HT1080 (cell line): Measurements from ENCODE around the gene RBMS3. TPM values are rescaled to one million over a fixed set of nuclear protein-coding genes. Genes with fewer than 3 reads are reported as not detected.
"Not testable (repeated sequence)": the region's sequence is repeated elsewhere in the genome, so short reads cannot be mapped to it uniquely, and the experiment has no call there.

Experiments
- DNase-seq: peaks from one replicate; pipeline ENCODE4 v3.0.0-alpha.2; 2015; ENCODE audit warnings: low read depth
- total RNA-seq: library from RNA; depleted of rRNA; stranded (reverse); fragments of >200 nt; shearing (Covaris generic); gene quantifications from 2 replicates; pipeline ENCODE4 v1.2.3, GENCODE V29; 2014

RBMS3 gene
- total RNA-seq, 1 experiment from 2014 or later, result 19.6 TPM

GRCh38 chr3:29665688-29666087, 384.8 kb downstream of the RBMS3 start:
- DNase-seq, result no peak

GRCh38 chr3:29668233-29668632, 387.4 kb downstream of the RBMS3 start:
- DNase-seq, result no peak

- no peak for DNase-seq
These were observed 387.9 kb downstream of the RBMS3 start for GRCh38 chr3:29668728-29669127.

- not testable (repeated sequence) for DNase-seq
These were observed 389.6 kb downstream of the RBMS3 start for GRCh38 chr3:29670476-29670875.

- DNase-seq, result no peak
These were observed 396.6 kb downstream of the RBMS3 start for GRCh38 chr3:29677421-29677820.

GRCh38 chr3:29679944-29680343, 399.1 kb downstream of the RBMS3 start:
- no peak for DNase-seq

GRCh38 chr3:29683018-29683993, 402.4 kb downstream of the RBMS3 start:
- peak; percentile 44 for DNase-seq

GRCh38 chr3:29686889-29687592, 406.2 kb downstream of the RBMS3 start:
- peak; percentile 56 for DNase-seq

GRCh38 chr3:29690686-29691353, 409.9 kb downstream of the RBMS3 start:
- no peak for DNase-seq

GRCh38 chr3:29693863-29694262, 413.0 kb downstream of the RBMS3 start:
- peak; percentile 92 for DNase-seq

GRCh38 chr3:29694331-29694730, 413.5 kb downstream of the RBMS3 start:
- DNase-seq, result no peak

- peak; percentile 91 for DNase-seq
These were observed 413.9 kb downstream of the RBMS3 start for GRCh38 chr3:29694783-29695182.

GRCh38 chr3:29695201-29695600, 414.3 kb downstream of the RBMS3 start:
- no peak for DNase-seq

- no peak for DNase-seq
These were observed 414.9 kb downstream of the RBMS3 start for GRCh38 chr3:29695643-29696198.

- no peak for DNase-seq
These were observed 415.4 kb downstream of the RBMS3 start for GRCh38 chr3:29696311-29696710.

GRCh38 chr3:29697989-29698388, 417.1 kb downstream of the RBMS3 start:
- no peak for DNase-seq

GRCh38 chr3:29700256-29700655, 419.4 kb downstream of the RBMS3 start:
- DNase-seq, result no peak

- no peak for DNase-seq
These were observed 420.6 kb downstream of the RBMS3 start for GRCh38 chr3:29701326-29701983.

GRCh38 chr3:29705906-29706844, 425.3 kb downstream of the RBMS3 start:
- no peak for DNase-seq

GRCh38 chr3:29708884-29709283, 428.0 kb downstream of the RBMS3 start:
- no peak for DNase-seq
